ENCODE results near the gene HOXD8. TPM values are rescaled to one million over a fixed set of nuclear protein-coding genes. Genes with fewer than 3 reads are reported as not detected.

The HOXD8 gene
- total RNA-seq, 1 experiment from 2014 or later, result 19.7 TPM

DNA sequence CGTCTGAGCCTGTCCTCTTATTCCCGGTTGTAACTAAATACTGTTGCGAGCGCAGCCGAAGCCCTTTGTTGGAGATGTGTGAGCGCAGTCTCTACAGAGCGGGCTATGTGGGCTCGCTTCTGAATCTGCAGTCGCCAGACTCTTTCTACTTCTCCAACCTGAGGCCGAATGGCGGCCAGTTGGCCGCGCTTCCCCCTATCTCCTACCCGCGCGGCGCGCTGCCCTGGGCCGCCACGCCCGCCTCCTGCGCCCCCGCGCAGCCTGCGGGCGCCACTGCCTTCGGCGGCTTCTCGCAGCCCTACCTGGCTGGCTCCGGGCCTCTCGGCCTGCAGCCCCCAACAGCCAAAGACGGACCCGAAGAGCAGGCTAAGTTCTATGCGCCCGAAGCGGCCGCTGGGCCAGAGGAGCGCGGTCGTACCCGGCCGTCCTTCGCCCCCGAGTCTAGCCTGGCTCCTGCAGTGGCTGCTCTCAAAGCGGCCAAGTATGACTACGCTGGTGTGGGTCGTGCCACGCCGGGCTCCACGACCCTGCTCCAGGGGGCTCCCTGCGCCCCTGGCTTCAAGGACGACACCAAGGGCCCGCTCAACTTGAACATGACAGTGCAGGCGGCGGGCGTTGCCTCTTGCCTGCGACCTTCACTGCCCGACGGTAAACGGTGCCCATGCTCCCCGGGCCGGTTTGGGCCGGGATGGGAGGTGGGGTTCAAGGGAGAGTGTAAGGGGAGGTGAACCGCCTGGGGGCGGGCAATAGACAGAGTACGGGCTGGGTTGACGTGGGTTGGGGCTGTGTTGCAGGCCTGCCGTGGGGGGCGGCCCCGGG lies 29.6 kb upstream of the HOXD8 start, which contains the start of gene HOXD12:
Gene HOXD12 (plus strand): TSS at position 68 of the 819 bp plus-strand sequence. CDS start 7 bp downstream, at position 75.
- no peak for DNase-seq (ENCODE audit: low read depth, low spot score)
- in situ Hi-C loops (cut with HindIII; ENCODE audit: low pct_unique_long_range_greater_than_20kb, low sequenced_read_pairs), result no loop called here

DNA sequence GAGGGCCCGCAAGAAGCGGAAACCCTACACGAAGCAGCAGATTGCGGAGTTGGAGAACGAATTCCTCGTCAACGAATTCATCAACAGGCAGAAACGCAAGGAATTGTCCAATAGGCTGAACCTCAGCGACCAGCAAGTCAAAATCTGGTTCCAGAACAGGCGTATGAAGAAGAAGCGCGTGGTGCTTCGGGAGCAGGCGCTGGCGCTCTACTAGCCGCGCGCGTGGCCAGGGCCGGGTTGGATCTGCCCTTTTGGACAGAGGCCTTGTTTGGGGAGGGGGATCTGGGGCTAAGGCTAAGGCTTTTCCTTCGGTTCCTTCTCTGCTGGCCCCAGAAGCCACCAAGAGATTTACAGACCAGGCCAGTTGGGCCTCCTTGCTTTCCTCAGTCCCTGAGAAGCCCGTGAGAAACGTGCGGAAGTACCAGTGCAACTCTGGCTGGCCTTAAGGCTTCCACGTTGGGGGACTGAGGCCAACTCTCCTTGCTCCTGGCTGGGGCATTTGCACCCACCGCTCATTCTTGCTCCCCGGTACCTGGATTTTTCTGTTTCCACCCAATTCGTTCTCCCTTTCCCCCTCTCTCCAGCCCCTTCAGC lies 28.9 kb upstream of the HOXD8 start:
- in situ Hi-C loops (cut with HindIII; ENCODE audit: low pct_unique_long_range_greater_than_20kb, low sequenced_read_pairs), result no loop called here
- no peak for DNase-seq (ENCODE audit: low read depth, low spot score)

DNA sequence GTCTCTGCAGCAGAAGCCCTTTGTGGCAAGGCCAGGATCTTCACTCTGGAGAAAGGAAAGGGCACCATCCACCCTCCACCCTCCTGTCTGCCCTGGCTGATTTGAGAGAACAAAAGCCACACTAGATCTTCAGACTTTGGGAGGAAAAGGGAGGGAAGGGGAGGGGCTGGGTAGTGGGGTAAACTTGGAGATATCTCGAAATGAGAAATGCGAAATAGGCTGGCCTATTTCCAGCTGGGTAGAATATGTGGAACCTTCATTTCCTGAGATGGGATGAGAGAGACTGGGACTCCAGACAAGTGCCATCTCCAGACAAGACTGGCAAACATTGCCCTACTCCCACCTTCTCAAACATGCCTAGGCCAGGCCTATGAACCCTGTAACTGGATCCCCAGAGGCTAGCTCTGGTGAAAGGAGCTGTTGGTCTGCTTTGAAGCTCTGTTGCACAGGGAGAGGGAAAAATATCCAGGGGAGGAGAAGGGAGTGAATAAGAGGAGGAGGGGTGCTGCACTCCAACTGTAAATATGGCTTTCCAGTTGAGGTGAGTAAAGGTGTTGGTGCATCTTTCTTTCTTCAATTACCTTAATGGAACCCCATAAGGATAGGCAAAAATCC lies 28.2 kb upstream of the HOXD8 start:
- in situ Hi-C loops (cut with HindIII; ENCODE audit: low pct_unique_long_range_greater_than_20kb, low sequenced_read_pairs), result no loop called here
- no peak for DNase-seq (ENCODE audit: low read depth, low spot score)

DNA sequence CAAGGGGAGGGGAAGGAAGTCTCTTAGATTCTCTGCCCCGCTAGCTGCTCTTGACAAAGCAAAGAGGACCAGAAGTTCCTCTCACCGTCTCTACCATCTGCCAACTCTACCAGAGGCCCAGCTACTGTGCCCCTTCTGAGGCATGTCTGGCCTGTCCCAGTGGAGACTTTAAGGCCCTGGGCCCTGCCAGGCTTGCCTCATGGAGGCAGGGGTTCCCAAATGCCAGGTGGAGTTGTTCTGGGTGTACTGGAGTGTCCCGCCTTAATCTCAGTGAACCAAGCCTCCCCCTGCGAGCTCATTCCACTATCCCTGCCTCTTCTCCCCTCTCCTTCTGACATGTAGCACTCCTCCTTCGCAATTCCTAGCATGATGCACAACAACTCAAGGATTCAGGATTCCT lies 27.7 kb upstream of the HOXD8 start:
- in situ Hi-C loops (cut with HindIII; ENCODE audit: low pct_unique_long_range_greater_than_20kb, low sequenced_read_pairs), result no loop called here
- DNase-seq (ENCODE audit: low read depth, low spot score), result no peak

DNA sequence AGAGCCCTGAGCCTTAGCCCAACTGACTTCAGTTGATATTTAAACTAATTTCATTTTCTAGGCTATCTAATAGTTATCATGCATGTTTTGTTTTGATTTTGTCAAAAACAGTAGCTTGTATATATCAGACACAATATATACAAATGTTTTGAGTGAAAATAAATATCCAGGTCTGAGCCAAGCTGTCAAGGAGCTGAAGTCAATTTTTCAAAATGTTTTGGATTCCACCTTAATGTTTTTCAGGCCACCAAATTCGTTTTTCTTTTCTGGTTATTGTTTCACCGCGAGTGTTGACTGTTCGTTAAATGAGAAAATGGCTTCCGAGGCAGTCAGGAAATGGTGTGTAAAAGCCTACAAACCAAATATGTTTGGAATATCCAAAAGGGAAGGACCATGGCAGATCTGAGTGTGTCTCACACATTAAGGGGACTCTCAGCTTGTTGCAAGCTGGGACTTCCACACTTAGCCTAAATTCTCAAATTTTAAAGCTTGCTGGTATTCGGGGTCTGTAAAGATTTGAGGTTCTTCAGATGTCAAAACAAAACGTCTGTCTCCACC lies 27.1 kb upstream of the HOXD8 start:
- in situ Hi-C loops (cut with HindIII; ENCODE audit: low pct_unique_long_range_greater_than_20kb, low sequenced_read_pairs), result no loop called here
- no peak for DNase-seq (ENCODE audit: low read depth, low spot score)

DNA sequence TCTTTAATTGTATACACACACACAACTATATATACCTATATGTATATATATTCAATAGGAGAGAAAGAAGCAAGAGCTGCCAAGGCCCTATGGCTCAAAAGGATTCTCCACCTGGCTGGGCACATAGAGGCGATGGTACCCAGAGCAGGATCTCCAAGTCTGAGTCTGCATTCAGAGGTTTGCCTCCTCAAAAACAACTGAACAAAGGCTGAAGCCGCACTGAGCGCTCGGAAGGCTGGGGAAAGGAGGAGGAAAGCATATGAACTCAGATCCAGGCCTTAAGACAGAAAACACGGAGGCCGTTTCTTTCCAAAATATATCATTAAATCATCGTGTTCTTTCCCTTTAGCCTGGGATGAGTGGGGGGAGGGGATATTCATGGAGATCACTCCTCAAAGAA lies 26.3 kb upstream of the HOXD8 start:
- no peak for DNase-seq (ENCODE audit: low read depth, low spot score)
- in situ Hi-C loops (cut with HindIII; ENCODE audit: low pct_unique_long_range_greater_than_20kb, low sequenced_read_pairs), result no loop called here

DNA sequence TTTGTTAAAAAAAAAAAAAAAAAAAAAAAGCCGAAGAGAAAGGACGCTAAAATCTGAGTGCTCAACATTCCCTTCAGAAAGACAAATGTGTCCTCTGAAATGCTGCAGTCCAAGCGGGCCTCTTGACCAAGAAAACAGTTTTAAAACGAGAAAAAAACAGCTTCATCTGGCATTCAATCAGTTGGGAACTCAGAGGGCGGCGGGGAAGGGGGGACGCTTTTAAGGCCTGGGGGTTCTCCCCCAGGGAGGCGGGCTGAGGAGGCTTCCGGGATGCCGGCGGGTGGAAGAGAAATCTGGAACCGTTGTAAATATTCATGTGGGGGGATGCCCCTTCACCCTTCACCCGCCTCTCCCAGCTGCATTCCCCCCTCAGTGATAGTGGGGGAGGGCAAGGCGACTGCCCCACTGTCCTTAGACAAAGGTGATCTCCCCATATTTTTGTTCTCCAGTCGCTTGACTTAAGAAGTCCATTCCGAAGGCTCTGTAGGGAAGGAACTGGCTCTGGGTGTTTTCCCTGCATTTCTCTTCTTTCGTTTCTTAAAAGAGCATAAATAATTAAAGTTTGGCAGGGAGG lies 25.7 kb upstream of the HOXD8 start:
- in situ Hi-C loops (cut with HindIII; ENCODE audit: low pct_unique_long_range_greater_than_20kb, low sequenced_read_pairs), result no loop called here
- DNase-seq (ENCODE audit: low read depth, low spot score), result no peak

DNA sequence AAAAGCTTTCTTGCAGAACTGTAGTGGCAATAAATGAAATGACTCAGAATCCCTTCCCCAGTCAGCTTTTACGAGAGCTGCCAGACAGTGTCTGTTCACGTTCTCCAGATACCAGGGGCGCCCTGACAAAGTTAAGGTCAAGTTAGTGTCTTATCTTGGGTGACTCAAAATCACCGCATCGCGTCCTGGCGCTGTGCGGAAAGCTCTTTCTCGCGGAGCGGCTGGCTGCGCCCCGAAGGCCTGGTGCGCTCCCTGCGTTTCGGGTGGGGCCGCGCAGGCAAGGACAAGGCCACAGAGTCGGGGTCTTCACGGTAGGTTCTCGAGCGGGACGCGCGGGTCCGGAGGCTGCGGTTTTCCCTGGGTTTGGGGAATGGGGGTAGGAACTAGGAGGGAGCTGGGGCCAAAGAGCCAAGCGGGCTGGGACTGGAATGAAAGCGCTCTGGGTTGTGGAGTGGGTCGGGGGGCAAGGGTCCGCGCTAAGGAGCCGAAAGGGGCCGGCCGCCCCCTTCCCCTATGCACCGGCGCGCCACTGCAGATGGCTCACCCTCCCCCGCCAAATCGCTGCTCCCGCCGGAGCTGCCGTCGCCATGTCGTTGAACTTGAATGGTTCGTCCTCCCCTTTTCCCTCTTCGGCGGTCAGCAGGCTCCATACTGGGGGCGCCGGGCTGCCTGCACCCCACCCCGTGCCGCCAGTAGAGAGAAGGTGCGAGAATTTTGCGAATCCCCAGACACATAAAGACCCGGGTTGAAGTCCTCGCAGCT lies 25.0 kb upstream of the HOXD8 start:
- in situ Hi-C loops (cut with HindIII; ENCODE audit: low pct_unique_long_range_greater_than_20kb, low sequenced_read_pairs), result no loop called here
- no peak for DNase-seq (ENCODE audit: low read depth, low spot score)

DNA sequence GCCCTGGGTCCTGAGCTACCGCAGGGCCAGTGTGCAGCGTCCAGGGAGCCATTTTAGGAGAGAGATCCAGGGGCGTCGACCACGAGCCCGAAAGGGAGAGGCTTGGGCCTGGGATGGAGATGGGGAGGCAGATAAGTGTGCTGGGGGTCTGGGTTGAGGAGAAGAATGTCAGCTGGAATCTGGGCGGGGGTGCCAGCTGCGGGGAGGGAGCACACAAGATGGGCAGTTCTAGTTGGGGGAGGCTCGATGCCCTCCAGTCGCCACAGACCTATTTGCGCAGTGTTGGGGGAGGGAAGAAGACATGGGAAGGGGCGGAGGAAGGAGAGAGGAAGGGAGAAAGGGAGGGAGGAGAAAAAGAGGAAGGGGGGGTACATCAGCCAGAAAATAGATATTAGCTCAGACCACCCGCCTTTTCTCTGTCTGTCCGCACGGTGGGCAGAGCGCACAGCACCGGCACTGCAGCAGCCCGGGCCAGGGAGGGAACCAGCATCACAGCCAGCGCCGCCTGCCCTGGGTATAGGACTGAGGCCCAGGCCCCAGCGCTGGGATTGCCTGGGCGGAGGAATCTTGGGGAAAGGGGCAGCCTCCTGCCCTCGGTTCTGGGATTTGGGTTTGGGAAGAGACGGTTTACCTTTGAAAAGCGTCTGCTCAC lies 24.3 kb upstream of the HOXD8 start:
- in situ Hi-C loops (cut with HindIII; ENCODE audit: low pct_unique_long_range_greater_than_20kb, low sequenced_read_pairs), result no loop called here
- DNase-seq (ENCODE audit: low read depth, low spot score), result no peak

DNA sequence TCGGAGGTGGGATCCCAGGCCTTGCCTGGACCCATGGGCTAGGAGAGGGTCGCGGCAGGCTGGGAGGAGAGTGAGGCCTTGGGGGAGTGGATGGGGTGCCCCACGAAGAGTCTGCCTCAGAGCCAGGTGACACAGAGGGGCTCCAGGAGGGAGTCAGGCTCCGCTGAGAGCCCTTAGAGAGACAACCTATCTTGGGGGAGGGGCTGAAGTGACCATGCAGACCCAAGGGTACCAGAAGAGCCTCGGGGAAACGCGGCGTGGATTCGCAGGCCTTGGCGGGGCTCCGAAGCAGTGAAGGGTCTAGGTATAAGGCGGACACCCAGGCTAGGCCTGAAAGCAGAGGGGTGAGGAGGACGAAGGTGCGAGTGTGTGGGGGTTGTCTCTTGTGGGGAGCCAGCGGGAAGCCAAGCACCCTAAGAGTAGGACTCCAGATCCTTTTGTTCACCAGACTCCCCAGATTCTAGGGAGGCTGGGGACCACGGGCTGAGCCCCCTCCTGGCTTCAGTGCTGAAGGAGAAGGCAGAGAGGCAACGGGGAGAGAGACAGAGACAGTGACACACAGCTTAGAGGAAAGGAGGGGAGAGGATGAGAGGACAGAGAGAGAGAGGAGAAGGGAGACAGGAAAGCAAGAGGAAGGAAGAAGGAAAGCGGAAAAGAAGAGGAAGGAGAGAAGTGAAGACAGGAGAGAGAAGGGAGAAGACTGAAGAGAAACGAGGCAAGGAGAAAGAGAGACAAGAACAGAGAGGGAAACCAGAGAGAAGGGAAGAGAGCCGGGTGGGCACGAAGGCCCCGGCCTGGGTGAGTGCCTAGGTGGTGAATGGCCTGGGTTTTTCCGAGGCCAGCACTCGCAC lies 23.6 kb upstream of the HOXD8 start:
- in situ Hi-C loops (cut with HindIII; ENCODE audit: low pct_unique_long_range_greater_than_20kb, low sequenced_read_pairs), result no loop called here
- DNase-seq (ENCODE audit: low read depth, low spot score), result no peak

DNA sequence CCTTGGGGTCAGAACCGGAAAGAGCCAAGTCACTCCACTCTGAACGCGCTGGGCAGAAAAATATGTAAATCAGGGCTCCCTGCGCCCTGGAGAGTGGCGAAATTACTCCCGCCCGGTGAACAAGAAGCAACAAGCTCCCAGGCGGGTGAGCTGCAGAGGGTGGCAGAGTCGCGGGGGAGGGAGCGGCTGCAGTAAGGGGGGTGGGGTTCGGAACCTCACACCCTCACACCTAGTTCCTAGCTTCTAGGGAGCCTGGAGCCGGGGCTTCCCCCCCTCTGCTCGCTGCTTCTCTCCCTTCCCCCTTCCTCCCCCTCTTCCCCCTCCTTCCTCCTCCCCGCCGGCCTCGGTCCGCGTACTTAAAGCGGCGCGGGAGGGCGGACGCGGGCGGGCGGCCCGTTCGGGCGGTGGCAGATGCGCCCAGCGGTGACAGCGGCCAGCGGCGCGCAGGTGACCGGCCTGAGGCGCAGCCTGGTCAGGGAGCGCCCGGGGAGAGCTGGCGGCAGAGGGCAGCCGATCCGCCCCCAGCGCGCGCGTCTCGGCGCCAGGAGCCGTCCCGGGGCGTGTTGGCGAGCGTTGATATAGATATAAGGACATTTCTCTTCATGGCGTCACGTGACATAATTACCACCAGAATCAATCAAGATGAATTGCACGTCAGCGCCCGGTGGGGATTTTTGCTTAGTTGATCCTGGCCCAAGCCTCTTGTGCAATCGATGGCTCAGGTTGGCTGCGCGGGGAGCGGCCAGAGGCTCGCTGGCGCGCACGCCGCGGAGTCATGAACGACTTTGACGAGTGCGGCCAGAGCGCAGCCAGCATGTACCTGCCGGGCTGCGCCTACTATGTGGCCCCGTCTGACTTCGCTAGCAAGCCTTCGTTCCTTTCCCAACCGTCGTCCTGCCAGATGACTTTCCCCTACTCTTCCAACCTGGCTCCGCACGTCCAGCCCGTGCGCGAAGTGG lies 22.6 kb upstream of the HOXD8 start, which contains the start of gene HOXD11:
Gene HOXD11 (plus strand): TSS at position 700 of the 959 bp plus-strand sequence. CDS start 76 bp downstream, at position 776.
- in situ Hi-C loops (cut with HindIII; ENCODE audit: low pct_unique_long_range_greater_than_20kb, low sequenced_read_pairs), result no loop called here
- no peak for DNase-seq (ENCODE audit: low read depth, low spot score)

DNA sequence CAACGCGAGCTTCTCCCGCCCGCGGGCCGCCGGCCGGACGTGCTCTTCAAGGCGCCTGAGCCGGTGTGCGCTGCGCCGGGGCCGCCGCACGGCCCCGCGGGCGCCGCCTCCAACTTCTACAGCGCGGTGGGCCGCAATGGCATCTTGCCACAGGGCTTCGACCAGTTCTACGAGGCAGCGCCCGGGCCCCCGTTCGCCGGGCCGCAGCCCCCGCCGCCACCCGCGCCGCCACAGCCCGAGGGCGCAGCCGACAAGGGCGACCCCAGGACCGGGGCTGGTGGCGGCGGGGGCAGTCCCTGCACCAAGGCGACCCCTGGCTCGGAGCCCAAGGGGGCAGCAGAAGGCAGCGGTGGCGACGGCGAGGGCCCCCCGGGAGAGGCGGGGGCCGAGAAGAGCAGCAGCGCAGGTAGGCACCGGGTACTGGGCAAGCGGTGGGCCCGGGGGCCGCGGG lies 21.7 kb upstream of the HOXD8 start:
- no peak for DNase-seq (ENCODE audit: low read depth, low spot score)
- in situ Hi-C loops (cut with HindIII; ENCODE audit: low pct_unique_long_range_greater_than_20kb, low sequenced_read_pairs), result no loop called here

DNA sequence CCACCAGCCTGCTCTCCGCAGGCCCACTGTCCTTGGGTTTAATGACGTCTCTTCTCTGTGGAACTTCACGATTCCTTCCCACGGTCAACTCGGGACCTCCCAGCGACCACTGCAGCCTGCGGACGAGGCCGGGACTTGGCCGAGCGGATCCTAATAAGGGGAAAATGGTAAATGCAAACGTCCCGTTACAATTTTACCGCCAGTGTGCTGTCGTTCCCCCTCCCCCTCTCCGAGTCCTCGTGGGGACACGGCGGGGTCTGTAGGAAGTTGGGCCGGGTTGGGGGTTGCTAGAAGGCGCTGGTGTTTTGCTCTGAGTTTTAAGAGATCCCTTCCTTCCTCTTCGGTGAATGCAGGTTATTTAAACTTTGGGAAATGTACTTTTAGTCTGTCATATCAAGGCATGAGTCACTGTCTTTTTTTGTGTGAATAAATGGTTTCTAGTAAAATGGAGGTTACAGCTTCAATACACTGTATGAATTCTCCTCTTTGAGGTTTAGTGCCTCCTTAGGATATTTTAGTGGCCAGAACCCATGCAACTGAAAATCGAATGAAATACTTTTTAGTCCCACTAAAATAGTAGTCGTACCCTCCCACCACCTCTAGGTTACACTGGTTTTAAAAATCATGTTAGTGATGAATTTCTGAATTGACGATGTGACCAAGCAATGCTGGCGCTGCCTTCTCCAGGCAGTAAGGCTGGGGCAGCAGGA lies 20.2 kb upstream of the HOXD8 start:
- no peak for DNase-seq (ENCODE audit: low read depth, low spot score)
- in situ Hi-C loops (cut with HindIII; ENCODE audit: low pct_unique_long_range_greater_than_20kb, low sequenced_read_pairs), result no loop called here

DNA sequence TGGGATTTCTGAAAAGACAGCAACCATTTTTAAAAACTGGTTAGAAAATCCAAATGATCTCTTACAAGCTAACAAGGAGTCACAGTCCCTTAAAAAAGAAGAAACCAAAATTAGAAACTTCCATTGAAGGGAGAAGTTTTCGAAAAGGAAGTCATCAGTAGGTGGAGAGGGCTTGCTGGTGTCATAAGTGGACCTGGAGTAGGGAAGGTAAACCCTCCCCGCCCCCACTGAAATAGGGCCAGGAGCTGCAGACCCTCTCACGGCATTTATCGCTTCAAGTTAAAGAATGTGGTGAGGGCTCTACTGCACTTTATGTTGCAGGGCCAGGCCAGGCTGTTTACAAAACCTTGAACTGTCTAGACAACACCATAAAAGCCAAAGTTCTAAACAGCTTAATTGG lies 19.6 kb upstream of the HOXD8 start:
- DNase-seq (ENCODE audit: low read depth, low spot score), result no peak
- in situ Hi-C loops (cut with HindIII; ENCODE audit: low pct_unique_long_range_greater_than_20kb, low sequenced_read_pairs), result no loop called here

Data from SK-MEL-5 (cell line).